GM23338 (cell line): ENCODE measurements around the gene GLCE. TPM values are rescaled to one million over a fixed set of nuclear protein-coding genes. Genes with fewer than 3 reads are reported as not detected.

Source experiments
- ATAC-seq: fragments of 200-7000 bp; cut with Tn5 transposase; 3 replicates; pipeline ENCODE4 v1.9.1; 2020
- DNase-seq: peaks from one replicate; pipeline ENCODE4 v3.0.0-alpha.2; 2015; ENCODE audit warnings: low spot score
- H2AFZ ChIP-seq: fragments of 200-600 bp; sonication (generic); 2 replicates; pipeline ENCODE4 v1.8.0; 2016; ENCODE audit warnings: antibody characterized with exemption, mild to moderate bottlenecking, moderate library complexity
- H3F3A ChIP-seq: fragments of 200-600 bp; sonication (generic); replicated peaks from 2 replicates; pipeline ENCODE4 v1.8.0; 2017; ENCODE audit warnings: antibody characterized with exemption, mixed run types, low read depth
- H3K27ac ChIP-seq: fragments of 200-600 bp; sonication (generic); 2 replicates; pipeline ENCODE4 v1.6.1; 2016; ENCODE audit warnings: low read depth
- H3K27me3 ChIP-seq: fragments of 200-600 bp; sonication (generic); 2 replicates; pipeline ENCODE4 v1.8.0; 2016; ENCODE audit warnings: mild to moderate bottlenecking, mixed run types, moderate library complexity; ENCODE audit not compliant: insufficient read depth
- H3K36me3 ChIP-seq: fragments of 200-600 bp; sonication (generic); 2 replicates; pipeline ENCODE4 v1.8.0; 2016; ENCODE audit warnings: mild to moderate bottlenecking; ENCODE audit not compliant: insufficient read depth
- H3K4me1 ChIP-seq: fragments of 200-600 bp; sonication (generic); 2 replicates; pipeline ENCODE4 v1.8.0; 2016; ENCODE audit warnings: mild to moderate bottlenecking, moderate library complexity; ENCODE audit not compliant: insufficient read depth
- H3K4me2 ChIP-seq: fragments of 200-600 bp; sonication (generic); 2 replicates; pipeline ENCODE4 v1.7.1; 2017; ENCODE audit warnings: mixed run types
- H3K4me3 ChIP-seq: fragments of 200-600 bp; sonication (generic); 2 replicates; pipeline ENCODE4 v1.6.1; 2016; ENCODE audit warnings: mixed run types
- H3K79me2 ChIP-seq: fragments of 200-600 bp; sonication (generic); replicated peaks from 2 replicates; pipeline ENCODE4 v1.8.0; 2017; ENCODE audit warnings: mild to moderate bottlenecking; ENCODE audit not compliant: insufficient read depth
- H3K9me2 ChIP-seq: fragments of 200-600 bp; sonication (generic); 2 replicates; pipeline ENCODE4 v1.8.0; 2017; ENCODE audit not compliant: insufficient read depth
- H4K20me1 ChIP-seq: fragments of 200-600 bp; sonication (generic); replicated peaks from 2 replicates; pipeline ENCODE4 v1.8.0; 2017; ENCODE audit warnings: mild to moderate bottlenecking; ENCODE audit not compliant: insufficient read depth
- H3K27ac Mint-ChIP-seq: 2 replicates; pipeline ENCODE4 v1.8.0; 2020; ENCODE audit warnings: inconsistent platforms, mild to moderate bottlenecking, moderate library complexity, mixed read lengths
- H3K27me3 Mint-ChIP-seq: 3 replicates; pipeline ENCODE4 v1.8.0; 2022; ENCODE audit warnings: low read depth, mild to moderate bottlenecking, moderate library complexity, mixed read lengths, inconsistent platforms; ENCODE audit not compliant: insufficient read depth, poor library complexity
- H3K36me3 Mint-ChIP-seq: 3 replicates; pipeline ENCODE4 v1.8.0; 2021; ENCODE audit warnings: low read depth, mild to moderate bottlenecking, inconsistent platforms, moderate library complexity, mixed read lengths
- H3K4me1 Mint-ChIP-seq: 3 replicates; pipeline ENCODE4 v1.8.0; 2020; ENCODE audit warnings: mild to moderate bottlenecking, inconsistent platforms, mixed read lengths
- H3K4me3 Mint-ChIP-seq: 3 replicates; pipeline ENCODE4 v1.8.0; 2021; ENCODE audit warnings: moderate library complexity, mild to moderate bottlenecking, inconsistent platforms, mixed read lengths
- H3K9me3 Mint-ChIP-seq: 3 replicates; pipeline ENCODE4 v1.8.0; 2020; ENCODE audit warnings: moderate library complexity, mild to moderate bottlenecking, inconsistent platforms, mixed read lengths
- CREB1 ChIP-seq: fragments of 250-450 bp; sonication (Bioruptor Pico); IDR thresholded peaks from 2 replicates; pipeline ENCODE4 v1.5.0; 2020; ENCODE audit warnings: low read depth, mild to moderate bottlenecking, moderate library complexity
- EZH2 ChIP-seq: fragments of 200-600 bp; sonication (generic); IDR thresholded peaks from one replicate; pipeline ENCODE4 v1.8.0; 2017; ENCODE audit warnings: antibody characterized with exemption, mild to moderate bottlenecking, low read depth; ENCODE audit not compliant: unreplicated experiment
- EZH2phosphoT487 ChIP-seq: fragments of 200-600 bp; sonication (generic); IDR thresholded peaks from one replicate; pipeline ENCODE4 v1.8.1; 2018; ENCODE audit warnings: antibody characterized with exemption; ENCODE audit not compliant: unreplicated experiment
- JUNB ChIP-seq: IDR thresholded peaks from one replicate; pipeline ENCODE4 v1.6.1; 2016; ENCODE audit warnings: antibody characterized with exemption; ENCODE audit not compliant: unreplicated experiment
- NANOG ChIP-seq: IDR thresholded peaks from 2 replicates; pipeline ENCODE4 v1.6.1; 2016; ENCODE audit warnings: antibody characterized with exemption, borderline replicate concordance
- POLR2AphosphoS5 ChIP-seq: IDR thresholded peaks from 2 replicates; pipeline ENCODE4 v1.6.1; 2016; ENCODE audit warnings: antibody characterized with exemption, low read depth
- STAT1 ChIP-seq: IDR thresholded peaks from one replicate; pipeline ENCODE4 v1.6.1; 2016; ENCODE audit warnings: antibody characterized with exemption; ENCODE audit not compliant: unreplicated experiment
- ZNF114 ChIP-seq: fragments of 250-450 bp; sonication (Bioruptor Pico); IDR thresholded peaks from 2 replicates; pipeline ENCODE4 v1.5.0; 2020; ENCODE audit warnings: mild to moderate bottlenecking, moderate library complexity
- ZNF331 ChIP-seq: fragments of 250-450 bp; sonication (Bioruptor Pico); IDR thresholded peaks from 2 replicates; pipeline ENCODE4 v1.5.0; 2020; ENCODE audit warnings: low read depth, mild to moderate bottlenecking, moderate library complexity
- polyA plus RNA-seq: library from polyadenylated mRNA; unstranded; fragments of >200 nt; fragmentation: Nextera tagmentation; extraction: Ambion mirVana; gene quantifications from 2 replicates; pipeline ENCODE4 v1.2.1, GENCODE V29; 2016
- total RNA-seq: library from RNA; depleted of rRNA; stranded (reverse); fragments of >200 nt; shearing (Covaris generic); gene quantifications from 2 replicates; pipeline ENCODE4 v1.2.3, GENCODE V29; 2014
- TF ChIP-seq, protein P1 (sequence below), 2 experiments: fragments of 200-600 bp in 1 of 2; sonication (generic) in 1 of 2; conservative IDR thresholded peaks; 2 replicates each; pipeline versions ENCODE4 v1.5.1 to v1.6.1; 2016 to 2017; ENCODE audit warnings: antibody characterized with exemption in 2 of 2, low read depth in 2 of 2, mild to moderate bottlenecking in 2 of 2, moderate library complexity in 1 of 2
- TF ChIP-seq, protein P2 (sequence below): IDR thresholded peaks from one replicate; pipeline ENCODE4 v1.6.1; 2018; ENCODE audit warnings: antibody characterized with exemption; ENCODE audit not compliant: unreplicated experiment
- TF ChIP-seq, protein P3 (sequence below): fragments of 250-450 bp; sonication (Bioruptor Pico); IDR thresholded peaks from 2 replicates; pipeline ENCODE4 v1.5.0; 2020; ENCODE audit warnings: mild to moderate bottlenecking, moderate library complexity
- TF ChIP-seq, protein P4 (sequence below): IDR thresholded peaks from 2 replicates; pipeline ENCODE4 v1.6.1; 2016; ENCODE audit warnings: antibody characterized with exemption

The GLCE gene
- total and polyA plus RNA-seq, 2 experiments from 2014 or later: 7.5 to 15.5 TPM

DNA sequence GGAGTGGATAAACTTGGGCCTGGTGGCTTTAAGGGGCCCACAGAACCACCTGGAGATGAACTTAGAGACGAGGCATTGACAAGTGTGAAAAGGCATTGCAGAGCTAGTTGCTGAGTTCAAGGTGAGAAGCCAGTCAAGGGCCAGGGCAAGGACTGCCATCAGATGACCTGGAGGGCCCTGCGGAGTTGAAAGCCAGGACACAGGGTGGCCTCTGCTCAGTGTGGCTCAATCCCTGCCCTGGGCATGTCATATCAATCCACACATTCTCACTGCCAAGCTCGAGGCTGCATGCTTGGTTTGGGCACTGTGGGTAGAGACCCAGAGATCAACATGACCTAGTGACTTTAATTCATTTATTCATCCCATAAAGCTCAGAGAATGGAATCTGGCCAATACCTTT is 147.5 kb downstream of the GLCE start:
- peaks cover 3% of the 10 kb centered on the region; the same call in 1 of the 2 replicates for H4K20me1 ChIP-seq
- no peak overlapping the region for H3K27ac ChIP-seq
- H3K4me2 ChIP-seq: no peak overlapping the region
- H2AFZ ChIP-seq: no peak overlapping the region
- DNase-seq: no peak
- peaks cover 20% of the 10 kb centered on the region for H3K4me1 Mint-ChIP-seq
- TF ChIP-seq, protein P1, sequence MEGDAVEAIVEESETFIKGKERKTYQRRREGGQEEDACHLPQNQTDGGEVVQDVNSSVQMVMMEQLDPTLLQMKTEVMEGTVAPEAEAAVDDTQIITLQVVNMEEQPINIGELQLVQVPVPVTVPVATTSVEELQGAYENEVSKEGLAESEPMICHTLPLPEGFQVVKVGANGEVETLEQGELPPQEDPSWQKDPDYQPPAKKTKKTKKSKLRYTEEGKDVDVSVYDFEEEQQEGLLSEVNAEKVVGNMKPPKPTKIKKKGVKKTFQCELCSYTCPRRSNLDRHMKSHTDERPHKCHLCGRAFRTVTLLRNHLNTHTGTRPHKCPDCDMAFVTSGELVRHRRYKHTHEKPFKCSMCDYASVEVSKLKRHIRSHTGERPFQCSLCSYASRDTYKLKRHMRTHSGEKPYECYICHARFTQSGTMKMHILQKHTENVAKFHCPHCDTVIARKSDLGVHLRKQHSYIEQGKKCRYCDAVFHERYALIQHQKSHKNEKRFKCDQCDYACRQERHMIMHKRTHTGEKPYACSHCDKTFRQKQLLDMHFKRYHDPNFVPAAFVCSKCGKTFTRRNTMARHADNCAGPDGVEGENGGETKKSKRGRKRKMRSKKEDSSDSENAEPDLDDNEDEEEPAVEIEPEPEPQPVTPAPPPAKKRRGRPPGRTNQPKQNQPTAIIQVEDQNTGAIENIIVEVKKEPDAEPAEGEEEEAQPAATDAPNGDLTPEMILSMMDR (conservative IDR thresholded peaks at IDR 0.05; ENCODE audit: low read depth in 2 of 2): no peak
- TF ChIP-seq EZH2phosphoT487 (no peak), JUNB (no peak), EZH2 (no peak), POLR2AphosphoS5 (no peak), NANOG (no peak), STAT1 (no peak), CREB1 (CRISPR knock-in tag) (no peak), ZNF331 (CRISPR knock-in tag) (no peak), ZNF114 (CRISPR knock-in tag) (no peak)
- TF ChIP-seq, protein P2, sequence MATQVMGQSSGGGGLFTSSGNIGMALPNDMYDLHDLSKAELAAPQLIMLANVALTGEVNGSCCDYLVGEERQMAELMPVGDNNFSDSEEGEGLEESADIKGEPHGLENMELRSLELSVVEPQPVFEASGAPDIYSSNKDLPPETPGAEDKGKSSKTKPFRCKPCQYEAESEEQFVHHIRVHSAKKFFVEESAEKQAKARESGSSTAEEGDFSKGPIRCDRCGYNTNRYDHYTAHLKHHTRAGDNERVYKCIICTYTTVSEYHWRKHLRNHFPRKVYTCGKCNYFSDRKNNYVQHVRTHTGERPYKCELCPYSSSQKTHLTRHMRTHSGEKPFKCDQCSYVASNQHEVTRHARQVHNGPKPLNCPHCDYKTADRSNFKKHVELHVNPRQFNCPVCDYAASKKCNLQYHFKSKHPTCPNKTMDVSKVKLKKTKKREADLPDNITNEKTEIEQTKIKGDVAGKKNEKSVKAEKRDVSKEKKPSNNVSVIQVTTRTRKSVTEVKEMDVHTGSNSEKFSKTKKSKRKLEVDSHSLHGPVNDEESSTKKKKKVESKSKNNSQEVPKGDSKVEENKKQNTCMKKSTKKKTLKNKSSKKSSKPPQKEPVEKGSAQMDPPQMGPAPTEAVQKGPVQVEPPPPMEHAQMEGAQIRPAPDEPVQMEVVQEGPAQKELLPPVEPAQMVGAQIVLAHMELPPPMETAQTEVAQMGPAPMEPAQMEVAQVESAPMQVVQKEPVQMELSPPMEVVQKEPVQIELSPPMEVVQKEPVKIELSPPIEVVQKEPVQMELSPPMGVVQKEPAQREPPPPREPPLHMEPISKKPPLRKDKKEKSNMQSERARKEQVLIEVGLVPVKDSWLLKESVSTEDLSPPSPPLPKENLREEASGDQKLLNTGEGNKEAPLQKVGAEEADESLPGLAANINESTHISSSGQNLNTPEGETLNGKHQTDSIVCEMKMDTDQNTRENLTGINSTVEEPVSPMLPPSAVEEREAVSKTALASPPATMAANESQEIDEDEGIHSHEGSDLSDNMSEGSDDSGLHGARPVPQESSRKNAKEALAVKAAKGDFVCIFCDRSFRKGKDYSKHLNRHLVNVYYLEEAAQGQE: no peak
- TF ChIP-seq, protein P3, sequence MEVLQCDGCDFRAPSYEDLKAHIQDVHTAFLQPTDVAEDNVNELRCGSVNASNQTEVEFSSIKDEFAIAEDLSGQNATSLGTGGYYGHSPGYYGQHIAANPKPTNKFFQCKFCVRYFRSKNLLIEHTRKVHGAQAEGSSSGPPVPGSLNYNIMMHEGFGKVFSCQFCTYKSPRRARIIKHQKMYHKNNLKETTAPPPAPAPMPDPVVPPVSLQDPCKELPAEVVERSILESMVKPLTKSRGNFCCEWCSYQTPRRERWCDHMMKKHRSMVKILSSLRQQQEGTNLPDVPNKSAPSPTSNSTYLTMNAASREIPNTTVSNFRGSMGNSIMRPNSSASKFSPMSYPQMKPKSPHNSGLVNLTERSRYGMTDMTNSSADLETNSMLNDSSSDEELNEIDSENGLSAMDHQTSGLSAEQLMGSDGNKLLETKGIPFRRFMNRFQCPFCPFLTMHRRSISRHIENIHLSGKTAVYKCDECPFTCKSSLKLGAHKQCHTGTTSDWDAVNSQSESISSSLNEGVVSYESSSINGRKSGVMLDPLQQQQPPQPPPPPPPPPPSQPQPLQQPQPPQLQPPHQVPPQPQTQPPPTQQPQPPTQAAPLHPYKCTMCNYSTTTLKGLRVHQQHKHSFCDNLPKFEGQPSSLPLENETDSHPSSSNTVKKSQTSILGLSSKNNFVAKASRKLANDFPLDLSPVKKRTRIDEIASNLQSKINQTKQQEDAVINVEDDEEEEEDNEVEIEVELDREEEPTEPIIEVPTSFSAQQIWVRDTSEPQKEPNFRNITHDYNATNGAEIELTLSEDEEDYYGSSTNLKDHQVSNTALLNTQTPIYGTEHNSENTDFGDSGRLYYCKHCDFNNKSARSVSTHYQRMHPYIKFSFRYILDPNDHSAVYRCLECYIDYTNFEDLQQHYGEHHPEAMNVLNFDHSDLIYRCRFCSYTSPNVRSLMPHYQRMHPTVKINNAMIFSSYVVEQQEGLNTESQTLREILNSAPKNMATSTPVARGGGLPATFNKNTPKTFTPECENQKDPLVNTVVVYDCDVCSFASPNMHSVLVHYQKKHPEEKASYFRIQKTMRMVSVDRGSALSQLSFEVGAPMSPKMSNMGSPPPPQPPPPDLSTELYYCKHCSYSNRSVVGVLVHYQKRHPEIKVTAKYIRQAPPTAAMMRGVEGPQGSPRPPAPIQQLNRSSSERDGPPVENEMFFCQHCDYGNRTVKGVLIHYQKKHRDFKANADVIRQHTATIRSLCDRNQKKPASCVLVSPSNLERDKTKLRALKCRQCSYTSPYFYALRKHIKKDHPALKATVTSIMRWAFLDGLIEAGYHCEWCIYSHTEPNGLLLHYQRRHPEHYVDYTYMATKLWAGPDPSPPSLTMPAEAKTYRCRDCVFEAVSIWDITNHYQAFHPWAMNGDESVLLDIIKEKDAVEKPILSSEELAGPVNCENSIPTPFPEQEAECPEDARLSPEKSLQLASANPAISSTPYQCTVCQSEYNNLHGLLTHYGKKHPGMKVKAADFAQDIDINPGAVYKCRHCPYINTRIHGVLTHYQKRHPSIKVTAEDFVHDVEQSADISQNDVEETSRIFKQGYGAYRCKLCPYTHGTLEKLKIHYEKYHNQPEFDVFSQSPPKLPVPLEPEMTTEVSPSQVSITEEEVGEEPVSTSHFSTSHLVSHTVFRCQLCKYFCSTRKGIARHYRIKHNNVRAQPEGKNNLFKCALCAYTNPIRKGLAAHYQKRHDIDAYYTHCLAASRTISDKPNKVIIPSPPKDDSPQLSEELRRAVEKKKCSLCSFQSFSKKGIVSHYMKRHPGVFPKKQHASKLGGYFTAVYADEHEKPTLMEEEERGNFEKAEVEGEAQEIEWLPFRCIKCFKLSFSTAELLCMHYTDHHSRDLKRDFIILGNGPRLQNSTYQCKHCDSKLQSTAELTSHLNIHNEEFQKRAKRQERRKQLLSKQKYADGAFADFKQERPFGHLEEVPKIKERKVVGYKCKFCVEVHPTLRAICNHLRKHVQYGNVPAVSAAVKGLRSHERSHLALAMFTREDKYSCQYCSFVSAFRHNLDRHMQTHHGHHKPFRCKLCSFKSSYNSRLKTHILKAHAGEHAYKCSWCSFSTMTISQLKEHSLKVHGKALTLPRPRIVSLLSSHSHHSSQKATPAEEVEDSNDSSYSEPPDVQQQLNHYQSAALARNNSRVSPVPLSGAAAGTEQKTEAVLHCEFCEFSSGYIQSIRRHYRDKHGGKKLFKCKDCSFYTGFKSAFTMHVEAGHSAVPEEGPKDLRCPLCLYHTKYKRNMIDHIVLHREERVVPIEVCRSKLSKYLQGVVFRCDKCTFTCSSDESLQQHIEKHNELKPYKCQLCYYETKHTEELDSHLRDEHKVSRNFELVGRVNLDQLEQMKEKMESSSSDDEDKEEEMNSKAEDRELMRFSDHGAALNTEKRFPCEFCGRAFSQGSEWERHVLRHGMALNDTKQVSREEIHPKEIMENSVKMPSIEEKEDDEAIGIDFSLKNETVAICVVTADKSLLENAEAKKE (CRISPR knock-in tag): no peak
- TF ChIP-seq, protein P4, sequence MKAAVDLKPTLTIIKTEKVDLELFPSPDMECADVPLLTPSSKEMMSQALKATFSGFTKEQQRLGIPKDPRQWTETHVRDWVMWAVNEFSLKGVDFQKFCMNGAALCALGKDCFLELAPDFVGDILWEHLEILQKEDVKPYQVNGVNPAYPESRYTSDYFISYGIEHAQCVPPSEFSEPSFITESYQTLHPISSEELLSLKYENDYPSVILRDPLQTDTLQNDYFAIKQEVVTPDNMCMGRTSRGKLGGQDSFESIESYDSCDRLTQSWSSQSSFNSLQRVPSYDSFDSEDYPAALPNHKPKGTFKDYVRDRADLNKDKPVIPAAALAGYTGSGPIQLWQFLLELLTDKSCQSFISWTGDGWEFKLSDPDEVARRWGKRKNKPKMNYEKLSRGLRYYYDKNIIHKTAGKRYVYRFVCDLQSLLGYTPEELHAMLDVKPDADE: no peak
- H3K9me3 Mint-ChIP-seq: no peaks in the 10 kb centered on the region
- no peak overlapping the region for H3K4me3 ChIP-seq
- peaks cover 6% of the 10 kb centered on the region for H3K4me1 ChIP-seq
- peaks cover 12% of the 10 kb centered on the region for H3K36me3 Mint-ChIP-seq
- no peaks in the 10 kb centered on the region for H3K9me2 ChIP-seq
- H3K79me2 ChIP-seq: peaks cover 10% of the 10 kb centered on the region
- H3K36me3 ChIP-seq: 0 out of 2 replicates have a peak, but pooled peaks cover 4% of the 10 kb centered on the region
- no peaks in the 10 kb centered on the region for H3K27me3 ChIP-seq
- H3K27ac Mint-ChIP-seq: no peak overlapping the region
- peaks cover 9% of the 10 kb centered on the region for H3K27me3 Mint-ChIP-seq
- H3K4me3 Mint-ChIP-seq: no peak overlapping the region
- H3F3A ChIP-seq: no peaks in the 10 kb centered on the region
- no peak for ATAC-seq
